Measurements from ENCODE around the gene KCND2. TPM values are rescaled to one million over a fixed set of nuclear protein-coding genes. Genes with fewer than 3 reads are reported as not detected.

Gene KCND2
- total and polyA plus RNA-seq, 2 of the 8 experiments (the other 6 are each of a cell fraction or from before 2014, with no cell fraction given): 4.6 to 7.7 TPM

- Histone ChIP-seq H3K18ac (ENCODE audit: extremely low read depth, low read length) (no peak overlapping the region), H3K4me3 (ENCODE audit: extremely low read depth in 1 of 4, insufficient read depth in 2 of 4, low read depth in 3 of 4, low read length in 4 of 4) (no peak overlapping the region), H4K8ac (ENCODE audit: extremely low read depth, insufficient read depth, low read length) (no peak overlapping the region)
Measured at GRCh38 chr7:120505770-120506169, 232.8 kb downstream of the KCND2 start.

More at GRCh38 chr7:120505770-120506169, 232.8 kb downstream of the KCND2 start:
- Histone ChIP-seq H4K91ac (replicated peaks; ENCODE audit: insufficient read length, low read length) (no peak overlapping the region), H3K9ac (replicated peaks in 1 of 4; ENCODE audit: extremely low read depth in 1 of 4, low read depth in 3 of 4, low read length in 3 of 4) (no peak overlapping the region), H2BK120ac (replicated peaks; ENCODE audit: low read depth, low read length) (no peak overlapping the region), H3K4ac (replicated peaks; ENCODE audit: insufficient read length, low read depth, low read length) (no peak overlapping the region), H2BK20ac (ENCODE audit: low read length) (no peak overlapping the region), H3K36me3 (ENCODE audit: control insufficient read depth in 2 of 4, insufficient read depth in 4 of 4, low read length in 3 of 4) (no peaks in the 10 kb centered on the region), H3K27me3 (replicated peaks in 1 of 4; ENCODE audit: control insufficient read depth in 3 of 4, extremely low read depth in 1 of 4, insufficient read depth in 3 of 4, low read length in 3 of 4) (no peaks in the 10 kb centered on the region), H4K20me1 (replicated peaks in 1 of 2; ENCODE audit: control insufficient read depth in 1 of 2, insufficient read depth in 2 of 2, low read length in 2 of 2) (no peaks in the 10 kb centered on the region), H2BK5ac (ENCODE audit: low read depth, low read length) (no peak overlapping the region), H3K56ac (replicated peaks; ENCODE audit: insufficient read length, low read depth, low read length) (no peak overlapping the region), H3K23me2 (ENCODE audit: low read depth, low read length) (no peaks in the 10 kb centered on the region; the same call in 1 of the 2 replicates), H3K4me1 (replicated peaks in 1 of 4; ENCODE audit: control insufficient read depth in 3 of 4, insufficient read depth in 4 of 4, low read length in 3 of 4) (peaks cover 3 to 6% (median 5%) of the 10 kb centered on the region in 4 experiments; a peak in 4 of 7 replicates), H3K23ac (ENCODE audit: insufficient read length) (no peak overlapping the region), H3K79me2 (ENCODE audit: control insufficient read depth in 1 of 2, insufficient read depth in 2 of 2, low read length in 2 of 2) (no peaks in the 10 kb centered on the region), H4K5ac (ENCODE audit: insufficient read length, low read depth, low read length) (no peak overlapping the region), H3K27ac (ENCODE audit: low read depth, low read length) (no peak overlapping the region), H2BK15ac (ENCODE audit: low read length) (no peak overlapping the region), H2BK12ac (ENCODE audit: low read depth, low read length) (no peak overlapping the region), H3K79me1 (ENCODE audit: low read depth, low read length) (no peaks in the 10 kb centered on the region), H3K9me3 (ENCODE audit: insufficient read depth in 2 of 2, low read depth in 1 of 2, low read length in 1 of 2) (no peaks in the 10 kb centered on the region), H2AFZ (ENCODE audit: low read length) (no peak overlapping the region), H3K14ac (ENCODE audit: insufficient read length) (no peak overlapping the region), H2AK5ac (ENCODE audit: low read depth, low read length) (no peak overlapping the region), H3K4me2 (ENCODE audit: insufficient read depth in 1 of 2, low read depth in 2 of 2, low read length in 2 of 2) (no peak overlapping the region)
- ChIA-PET POLR2A (ENCODE audit: partially characterized antibody) (no interaction called here), CTCF (ENCODE audit: partially characterized antibody) (no interaction called here)
- TF ChIP-seq TCF12 (IDR thresholded peaks at IDR 0.05; ENCODE audit: low read depth, low read length) (no peak), RNF2 (IDR thresholded peaks at IDR 0.05; ENCODE audit: borderline replicate concordance, low read depth, low read length, missing control alignments, poor library complexity, severe bottlenecking) (no peak), ZNF274 (IDR thresholded peaks at IDR 0.05; ENCODE audit: borderline replicate concordance, extremely low read depth, low read length) (no peak), RAD21 (IDR thresholded peaks at IDR 0.05 in 1 of 2, conservative IDR thresholded peaks at IDR 0.05 in 1 of 2; ENCODE audit: low read depth in 2 of 2, low read length in 2 of 2) (no peak), JUN (IDR thresholded peaks at IDR 0.05; ENCODE audit: low read depth, low read length) (no peak), KDM4A (IDR thresholded peaks at IDR 0.05; ENCODE audit: low read depth, low read length, severe bottlenecking) (no peak)
- no peak for FAIRE-seq
- no peak for DNase-seq (ENCODE audit: low read depth in 1 of 2, low spot score in 2 of 2)
